ENCODE data around the gene SLC1A2.

SLC1A2 gene

GRCh38 chr11:35259529-35259928 lies 159.8 kb downstream of the SLC1A2 start:
- no peak overlapping the region for H3K18ac ChIP-seq (ENCODE audit: low read length)
- H3K9ac ChIP-seq (ENCODE audit: low read depth, low read length, poor library complexity): no peak overlapping the region
- no peak overlapping the region for H2AK5ac ChIP-seq (ENCODE audit: low read depth, low read length)
- H3K4me1 ChIP-seq (ENCODE audit: control insufficient read depth in 2 of 2, insufficient read depth in 1 of 2, low read depth in 1 of 2, low read length in 2 of 2): no peaks in the 10 kb centered on the region
- H3K27ac ChIP-seq (replicated peaks; ENCODE audit: low read length): no peak overlapping the region
- H3K36me3 ChIP-seq (replicated peaks in 1 of 2; ENCODE audit: control insufficient read depth in 2 of 2, insufficient read depth in 2 of 2, low read length in 2 of 2): no peaks in the 10 kb centered on the region
- H3K27me3 ChIP-seq (ENCODE audit: control insufficient read depth in 3 of 3, insufficient read depth in 3 of 3, low read depth in 1 of 3, low read length in 3 of 3): no peaks in the 10 kb centered on the region
- no peak overlapping the region for H3K4me2 ChIP-seq (ENCODE audit: insufficient read depth, low read length, poor library complexity, severe bottlenecking)
- no peak overlapping the region for H2BK120ac ChIP-seq (ENCODE audit: low read depth, low read length)
- no peak overlapping the region for H2BK12ac ChIP-seq (ENCODE audit: low read length)
- H4K8ac ChIP-seq (ENCODE audit: low read depth, low read length): no peak overlapping the region
- no peak overlapping the region for H2BK15ac ChIP-seq (ENCODE audit: low read length)
- no CpG with 5 or more reads among the region's 2 CpGs for WGBS, 2 donors (ENCODE audit: extremely low coverage in 2 of 2, insufficient read length in 2 of 2, insufficient replicate concordance in 1 of 2)
- no peak overlapping the region for H2BK5ac ChIP-seq (ENCODE audit: low read length)
- no peak overlapping the region for H4K91ac ChIP-seq (ENCODE audit: low read depth, low read length, poor library complexity)
- H3K79me1 ChIP-seq (ENCODE audit: low read depth, low read length): no peaks in the 10 kb centered on the region
- no peaks in the 10 kb centered on the region for H3K9me3 ChIP-seq (replicated peaks in 1 of 2; ENCODE audit: control insufficient read depth in 2 of 2, insufficient read depth in 1 of 2, low read depth in 1 of 2, low read length in 2 of 2)
- no peak for DNase-seq (ENCODE audit: low spot score)
- no peak overlapping the region for H3K4me3 ChIP-seq (ENCODE audit: low read length in 2 of 2)
- H3K4ac ChIP-seq (ENCODE audit: low read length): no peak overlapping the region
- H3K23ac ChIP-seq (ENCODE audit: low read depth, low read length, poor library complexity): no peak overlapping the region
- H3K14ac ChIP-seq (ENCODE audit: low read length): no peak overlapping the region
- H2AFZ ChIP-seq (ENCODE audit: low read length): no peak overlapping the region

DNA sequence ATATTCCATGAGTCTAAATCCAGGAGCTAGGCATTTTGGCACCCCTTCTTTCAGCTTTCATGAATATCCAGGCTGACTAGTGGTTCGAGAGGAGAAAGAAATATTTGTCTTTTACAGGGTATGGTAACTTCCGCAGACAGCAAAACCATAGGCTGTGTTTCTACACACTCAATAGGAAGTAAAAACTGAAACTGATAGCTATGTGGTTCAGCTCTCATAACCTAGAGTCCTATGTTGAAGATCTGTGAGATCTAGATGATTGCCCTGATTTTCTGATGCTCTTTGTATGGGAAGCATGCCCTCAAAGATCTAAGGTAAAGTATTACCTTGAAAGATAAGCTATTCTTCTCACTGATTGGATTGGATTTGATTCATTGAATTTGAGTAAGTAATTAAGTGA lies 162.1 kb downstream of the SLC1A2 start:
- Histone ChIP-seq H2AK5ac (ENCODE audit: low read depth, low read length) (no peak overlapping the region), H2BK5ac (ENCODE audit: low read length) (no peak overlapping the region), H3K27me3 (ENCODE audit: control insufficient read depth in 3 of 3, insufficient read depth in 3 of 3, low read depth in 1 of 3, low read length in 3 of 3) (no peaks in the 10 kb centered on the region), H2BK120ac (ENCODE audit: low read depth, low read length) (no peak overlapping the region), H3K36me3 (replicated peaks in 1 of 2; ENCODE audit: control insufficient read depth in 2 of 2, insufficient read depth in 2 of 2, low read length in 2 of 2) (no peaks in the 10 kb centered on the region), H4K91ac (ENCODE audit: low read depth, low read length, poor library complexity) (no peak overlapping the region), H2AFZ (ENCODE audit: low read length) (no peak overlapping the region), H3K27ac (replicated peaks; ENCODE audit: low read length) (no peak overlapping the region), H3K4me3 (ENCODE audit: low read length in 2 of 2) (no peak overlapping the region), H4K8ac (ENCODE audit: low read depth, low read length) (no peak overlapping the region), H3K9ac (ENCODE audit: low read depth, low read length, poor library complexity) (no peak overlapping the region), H3K4me1 (ENCODE audit: control insufficient read depth in 2 of 2, insufficient read depth in 1 of 2, low read depth in 1 of 2, low read length in 2 of 2) (no peaks in the 10 kb centered on the region), H3K9me3 (replicated peaks in 1 of 2; ENCODE audit: control insufficient read depth in 2 of 2, insufficient read depth in 1 of 2, low read depth in 1 of 2, low read length in 2 of 2) (no peaks in the 10 kb centered on the region), H3K23ac (ENCODE audit: low read depth, low read length, poor library complexity) (no peak overlapping the region), H3K79me1 (ENCODE audit: low read depth, low read length) (no peaks in the 10 kb centered on the region), H2BK15ac (ENCODE audit: low read length) (no peak overlapping the region), H3K18ac (ENCODE audit: low read length) (no peak overlapping the region), H3K4ac (ENCODE audit: low read length) (no peak overlapping the region), H2BK12ac (ENCODE audit: low read length) (no peak overlapping the region), H3K4me2 (ENCODE audit: insufficient read depth, low read length, poor library complexity, severe bottlenecking) (no peak overlapping the region), H3K14ac (ENCODE audit: low read length) (no peak overlapping the region)
- WGBS, 2 donors (ENCODE audit: extremely low coverage in 2 of 2, insufficient read length in 2 of 2, insufficient replicate concordance in 1 of 2): no CpG with 5 or more reads among the region's 2 CpGs
- DNase-seq (ENCODE audit: low spot score): no peak

DNA sequence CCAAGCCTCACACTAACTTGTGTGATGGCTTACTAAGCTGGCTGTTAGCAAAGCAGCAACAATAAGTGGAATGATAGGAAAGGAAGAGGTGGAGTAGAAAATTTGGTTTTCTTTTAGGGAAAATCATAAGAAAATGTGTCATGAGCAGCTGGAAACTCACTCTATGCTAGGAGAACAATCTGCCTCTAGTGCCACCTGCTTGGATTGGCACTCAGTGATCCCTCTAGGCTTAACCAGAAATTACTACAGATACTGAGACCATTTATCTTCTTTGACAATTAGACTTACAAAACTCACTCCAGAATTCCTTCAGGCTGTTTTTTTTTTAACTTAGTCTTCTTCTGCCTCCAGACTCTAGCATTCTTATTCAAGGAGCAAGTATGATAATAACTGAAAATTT lies 163.1 kb downstream of the SLC1A2 start:
- H3K23ac ChIP-seq (ENCODE audit: low read depth, low read length, poor library complexity): no peak overlapping the region
- H3K4me2 ChIP-seq (ENCODE audit: insufficient read depth, low read length, poor library complexity, severe bottlenecking): no peak overlapping the region
- H2BK15ac ChIP-seq (ENCODE audit: low read length): no peak overlapping the region
- H3K18ac ChIP-seq (ENCODE audit: low read length): no peak overlapping the region
- H2AFZ ChIP-seq (ENCODE audit: low read length): no peak overlapping the region
- H3K27ac ChIP-seq (replicated peaks; ENCODE audit: low read length): no peak overlapping the region
- no peak overlapping the region for H4K91ac ChIP-seq (ENCODE audit: low read depth, low read length, poor library complexity)
- no peak overlapping the region for H2BK12ac ChIP-seq (ENCODE audit: low read length)
- no peak overlapping the region for H3K14ac ChIP-seq (ENCODE audit: low read length)
- H3K9me3 ChIP-seq (replicated peaks in 1 of 2; ENCODE audit: control insufficient read depth in 2 of 2, insufficient read depth in 1 of 2, low read depth in 1 of 2, low read length in 2 of 2): no peaks in the 10 kb centered on the region
- H3K9ac ChIP-seq (ENCODE audit: low read depth, low read length, poor library complexity): no peak overlapping the region
- H3K4me3 ChIP-seq (ENCODE audit: low read length in 2 of 2): no peak overlapping the region
- no peaks in the 10 kb centered on the region for H3K79me1 ChIP-seq (ENCODE audit: low read depth, low read length)
- no peak overlapping the region for H2AK5ac ChIP-seq (ENCODE audit: low read depth, low read length)
- H3K27me3 ChIP-seq (ENCODE audit: control insufficient read depth in 3 of 3, insufficient read depth in 3 of 3, low read depth in 1 of 3, low read length in 3 of 3): no peaks in the 10 kb centered on the region
- no peak overlapping the region for H3K4ac ChIP-seq (ENCODE audit: low read length)
- H2BK120ac ChIP-seq (ENCODE audit: low read depth, low read length): no peak overlapping the region
- no peaks in the 10 kb centered on the region for H3K36me3 ChIP-seq (replicated peaks in 1 of 2; ENCODE audit: control insufficient read depth in 2 of 2, insufficient read depth in 2 of 2, low read length in 2 of 2)
- no peak overlapping the region for H2BK5ac ChIP-seq (ENCODE audit: low read length)
- no peak overlapping the region for H4K8ac ChIP-seq (ENCODE audit: low read depth, low read length)
- no peaks in the 10 kb centered on the region for H3K4me1 ChIP-seq (ENCODE audit: control insufficient read depth in 2 of 2, insufficient read depth in 1 of 2, low read depth in 1 of 2, low read length in 2 of 2)
- DNase-seq (ENCODE audit: low spot score): no peak

DNA sequence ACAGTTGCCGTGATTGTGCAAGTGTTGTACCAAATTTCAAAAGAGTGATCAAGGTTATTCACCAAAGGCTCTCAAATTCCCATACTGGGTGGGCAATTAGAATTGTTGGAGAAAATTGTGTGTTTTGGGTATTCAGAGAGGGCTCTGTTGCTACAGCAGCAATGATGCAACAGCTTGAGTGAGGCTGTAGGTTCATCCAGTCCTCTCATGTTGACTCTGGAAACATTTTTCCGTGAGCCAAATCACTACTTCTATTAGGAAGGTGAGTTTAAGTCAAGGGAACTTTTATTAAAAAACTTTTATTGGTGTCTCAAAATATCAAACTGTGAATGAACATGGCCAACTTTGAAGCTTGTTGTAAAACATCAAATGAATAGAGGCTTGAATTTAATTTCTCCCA lies 163.8 kb downstream of the SLC1A2 start:
- no peak overlapping the region for H3K14ac ChIP-seq (ENCODE audit: low read length)
- no peak overlapping the region for H2BK5ac ChIP-seq (ENCODE audit: low read length)
- no peak overlapping the region for H3K27ac ChIP-seq (replicated peaks; ENCODE audit: low read length)
- H3K4me3 ChIP-seq (ENCODE audit: low read length in 2 of 2): no peak overlapping the region
- no peak overlapping the region for H2AFZ ChIP-seq (ENCODE audit: low read length)
- DNase-seq (ENCODE audit: low spot score): no peak
- H3K4me2 ChIP-seq (ENCODE audit: insufficient read depth, low read length, poor library complexity, severe bottlenecking): no peak overlapping the region
- no peaks in the 10 kb centered on the region for H3K36me3 ChIP-seq (replicated peaks in 1 of 2; ENCODE audit: control insufficient read depth in 2 of 2, insufficient read depth in 2 of 2, low read length in 2 of 2)
- H3K79me1 ChIP-seq (ENCODE audit: low read depth, low read length): no peaks in the 10 kb centered on the region
- no peak overlapping the region for H2BK15ac ChIP-seq (ENCODE audit: low read length)
- H4K91ac ChIP-seq (ENCODE audit: low read depth, low read length, poor library complexity): no peak overlapping the region
- no peak overlapping the region for H3K18ac ChIP-seq (ENCODE audit: low read length)
- no peak overlapping the region for H2BK12ac ChIP-seq (ENCODE audit: low read length)
- H3K4me1 ChIP-seq (ENCODE audit: control insufficient read depth in 2 of 2, insufficient read depth in 1 of 2, low read depth in 1 of 2, low read length in 2 of 2): no peaks in the 10 kb centered on the region
- H3K23ac ChIP-seq (ENCODE audit: low read depth, low read length, poor library complexity): no peak overlapping the region
- H4K8ac ChIP-seq (ENCODE audit: low read depth, low read length): no peak overlapping the region
- no peak overlapping the region for H2AK5ac ChIP-seq (ENCODE audit: low read depth, low read length)
- H2BK120ac ChIP-seq (ENCODE audit: low read depth, low read length): no peak overlapping the region
- no peak overlapping the region for H3K9ac ChIP-seq (ENCODE audit: low read depth, low read length, poor library complexity)
- H3K27me3 ChIP-seq (ENCODE audit: control insufficient read depth in 3 of 3, insufficient read depth in 3 of 3, low read depth in 1 of 3, low read length in 3 of 3): no peaks in the 10 kb centered on the region
- WGBS, 2 donors (ENCODE audit: extremely low coverage in 2 of 2, insufficient read length in 2 of 2, insufficient replicate concordance in 1 of 2): no CpG with 5 or more reads among the region's 2 CpGs
- no peaks in the 10 kb centered on the region for H3K9me3 ChIP-seq (replicated peaks in 1 of 2; ENCODE audit: control insufficient read depth in 2 of 2, insufficient read depth in 1 of 2, low read depth in 1 of 2, low read length in 2 of 2)
- H3K4ac ChIP-seq (ENCODE audit: low read length): no peak overlapping the region
